ENCODE results near the gene NEK4. TPM values are rescaled to one million over a fixed set of nuclear protein-coding genes. Genes with fewer than 3 reads are reported as not detected.

The NEK4 gene
- polyA plus RNA-seq, 1 donor (not counting 4 experiments of a cell fraction or from before 2014, with no cell fraction given): 13.6 TPM

DNA sequence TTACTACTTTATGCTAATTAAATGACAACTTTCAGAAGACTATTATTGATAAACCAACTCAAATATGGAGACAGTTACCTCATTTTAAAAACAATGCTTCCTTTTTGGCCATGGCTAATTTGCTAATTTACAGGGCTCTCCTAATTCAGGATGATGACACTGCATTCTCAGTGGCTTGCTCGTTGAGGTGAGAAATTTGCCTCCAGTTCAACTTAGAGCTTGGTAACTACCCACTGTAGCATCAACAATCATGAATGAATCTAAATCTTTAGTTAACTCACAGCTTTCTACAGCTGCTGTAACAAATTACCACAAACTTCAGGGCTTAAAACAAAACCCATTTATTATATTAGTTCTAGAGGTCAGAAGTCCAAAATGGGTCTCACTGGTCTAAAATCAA is 99.1 kb downstream of the NEK4 start:
- Histone ChIP-seq H3K9me3 (ENCODE audit: control insufficient read depth, low read depth, low read length) (no peaks in the 10 kb centered on the region), H3K79me2 (ENCODE audit: control insufficient read depth, insufficient read depth, low read length) (peaks cover 5% of the 10 kb centered on the region), H3K4me2 (ENCODE audit: control insufficient read depth, extremely low read depth, insufficient read depth, low read depth, low read length) (peak overlapping the region; percentile 29), H3K4me1 (ENCODE audit: control insufficient read depth, extremely low read depth, insufficient read depth, low read length) (peaks cover 25% of the 10 kb centered on the region), H3K4me3 (ENCODE audit: control insufficient read depth in 2 of 3, extremely low read depth in 1 of 3, insufficient read depth in 2 of 3, low read depth in 1 of 3, low read length in 3 of 3) (no peak overlapping the region), H3K9ac (ENCODE audit: control insufficient read depth, extremely low read depth, insufficient read depth, low read length) (no peak overlapping the region), H3K27ac (ENCODE audit: control insufficient read depth, insufficient read depth, low read length) (peak overlapping the region; percentile 66), H3K9me1 (ENCODE audit: control insufficient read depth, extremely low read depth, insufficient read depth, low read length) (no peaks in the 10 kb centered on the region), H2AFZ (ENCODE audit: control insufficient read depth, low read length) (no peak overlapping the region), H3K36me3 (ENCODE audit: control insufficient read depth in 2 of 2, extremely low read depth in 1 of 2, insufficient read depth in 2 of 2, low read length in 2 of 2) (peaks cover 4 to 13% of the 10 kb centered on the region in 2 experiments), H3K27me3 (ENCODE audit: control insufficient read depth, extremely low read depth, insufficient read depth, low read length) (no peaks in the 10 kb centered on the region), H4K20me1 (ENCODE audit: control insufficient read depth, extremely low read depth, insufficient read depth, low read length) (no peaks in the 10 kb centered on the region)
- TF ChIP-seq EZH2 (IDR thresholded peaks at IDR 0.05; ENCODE audit: low read length): no peak
- TF ChIP-seq, protein P1, sequence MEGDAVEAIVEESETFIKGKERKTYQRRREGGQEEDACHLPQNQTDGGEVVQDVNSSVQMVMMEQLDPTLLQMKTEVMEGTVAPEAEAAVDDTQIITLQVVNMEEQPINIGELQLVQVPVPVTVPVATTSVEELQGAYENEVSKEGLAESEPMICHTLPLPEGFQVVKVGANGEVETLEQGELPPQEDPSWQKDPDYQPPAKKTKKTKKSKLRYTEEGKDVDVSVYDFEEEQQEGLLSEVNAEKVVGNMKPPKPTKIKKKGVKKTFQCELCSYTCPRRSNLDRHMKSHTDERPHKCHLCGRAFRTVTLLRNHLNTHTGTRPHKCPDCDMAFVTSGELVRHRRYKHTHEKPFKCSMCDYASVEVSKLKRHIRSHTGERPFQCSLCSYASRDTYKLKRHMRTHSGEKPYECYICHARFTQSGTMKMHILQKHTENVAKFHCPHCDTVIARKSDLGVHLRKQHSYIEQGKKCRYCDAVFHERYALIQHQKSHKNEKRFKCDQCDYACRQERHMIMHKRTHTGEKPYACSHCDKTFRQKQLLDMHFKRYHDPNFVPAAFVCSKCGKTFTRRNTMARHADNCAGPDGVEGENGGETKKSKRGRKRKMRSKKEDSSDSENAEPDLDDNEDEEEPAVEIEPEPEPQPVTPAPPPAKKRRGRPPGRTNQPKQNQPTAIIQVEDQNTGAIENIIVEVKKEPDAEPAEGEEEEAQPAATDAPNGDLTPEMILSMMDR (optimal IDR thresholded peaks at IDR 0.05 in 1 of 3, IDR thresholded peaks at IDR 0.05 in 1 of 3, conservative IDR thresholded peaks at IDR 0.05 in 1 of 3; ENCODE audit: extremely low read depth in 1 of 3, insufficient read depth in 2 of 3, low read length in 3 of 3): no peak
- FAIRE-seq (peak; percentile 49), DNase-seq (ENCODE audit: low read depth, low spot score) (no peak)
- dilution Hi-C loops (cut with MboI; ENCODE audit: extremely low pct_ligation_motif_present, low sequenced_read_pairs): no loop called here

GRCh38 chr3:52670621-52671521 is 99.9 kb downstream of the NEK4 start:
- Histone ChIP-seq H4K20me1 (ENCODE audit: control insufficient read depth, extremely low read depth, insufficient read depth, low read length) (no peaks in the 10 kb centered on the region), H3K9me1 (ENCODE audit: control insufficient read depth, extremely low read depth, insufficient read depth, low read length) (no peaks in the 10 kb centered on the region), H3K79me2 (ENCODE audit: control insufficient read depth, insufficient read depth, low read length) (peaks cover 5% of the 10 kb centered on the region), H3K4me3 (ENCODE audit: control insufficient read depth in 2 of 3, extremely low read depth in 1 of 3, insufficient read depth in 2 of 3, low read depth in 1 of 3, low read length in 3 of 3) (peak overlapping the region in 2 of 3 experiments; percentile 5 to 22), H2AFZ (ENCODE audit: control insufficient read depth, low read length) (no peak overlapping the region), H3K27me3 (ENCODE audit: control insufficient read depth, extremely low read depth, insufficient read depth, low read length) (no peaks in the 10 kb centered on the region), H3K4me1 (ENCODE audit: control insufficient read depth, extremely low read depth, insufficient read depth, low read length) (peaks cover 25% of the 10 kb centered on the region), H3K27ac (ENCODE audit: control insufficient read depth, insufficient read depth, low read length) (peak overlapping the region; percentile 89), H3K9me3 (ENCODE audit: control insufficient read depth, low read depth, low read length) (no peaks in the 10 kb centered on the region), H3K36me3 (ENCODE audit: control insufficient read depth in 2 of 2, extremely low read depth in 1 of 2, insufficient read depth in 2 of 2, low read length in 2 of 2) (peaks cover 2 to 9% of the 10 kb centered on the region in 2 experiments), H3K4me2 (ENCODE audit: control insufficient read depth, extremely low read depth, insufficient read depth, low read depth, low read length) (peak overlapping the region; percentile 68), H3K9ac (ENCODE audit: control insufficient read depth, extremely low read depth, insufficient read depth, low read length) (peak overlapping the region; percentile 62)
- DNase-seq (ENCODE audit: low read depth, low spot score): peak; percentile 85
- TF ChIP-seq, protein P1 (optimal IDR thresholded peaks at IDR 0.05 in 1 of 3, IDR thresholded peaks at IDR 0.05 in 1 of 3, conservative IDR thresholded peaks at IDR 0.05 in 1 of 3; ENCODE audit: extremely low read depth in 1 of 3, insufficient read depth in 2 of 3, low read length in 3 of 3): peak in 1 of 3 experiments; percentile 20
- TF ChIP-seq EZH2 (IDR thresholded peaks at IDR 0.05; ENCODE audit: low read length): no peak
- dilution Hi-C loops (cut with MboI; ENCODE audit: extremely low pct_ligation_motif_present, low sequenced_read_pairs): no loop called here
- FAIRE-seq: peak; percentile 95
